Activated CD4-positive, alpha-beta T cell treated with anti-CD3 and anti-CD28 coated beads, Interleukin-2, amount 50 U/mL, for 24 hours (primary cell): ENCODE measurements around the gene C16orf78.

Experiments used
- DNase-seq, 2 donors: peaks; one replicate each; pipeline ENCODE4 v3.0.0-alpha.2; 2020; ENCODE audit warnings: low read depth in 1 of 2, low spot score in 1 of 2

Gene C16orf78, protein sequence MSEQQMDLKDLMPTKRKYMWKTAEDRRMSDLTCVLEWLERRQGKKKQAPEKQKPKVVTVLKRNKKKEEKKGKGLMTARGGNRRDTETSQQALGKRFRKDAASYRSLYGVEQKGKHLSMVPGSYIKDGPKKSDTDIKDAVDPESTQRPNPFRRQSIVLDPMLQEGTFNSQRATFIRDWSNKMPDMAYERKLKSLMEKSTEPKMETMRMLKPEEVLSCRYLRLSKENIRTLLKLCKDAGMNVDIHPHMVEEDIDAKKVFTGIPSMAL

DNA sequence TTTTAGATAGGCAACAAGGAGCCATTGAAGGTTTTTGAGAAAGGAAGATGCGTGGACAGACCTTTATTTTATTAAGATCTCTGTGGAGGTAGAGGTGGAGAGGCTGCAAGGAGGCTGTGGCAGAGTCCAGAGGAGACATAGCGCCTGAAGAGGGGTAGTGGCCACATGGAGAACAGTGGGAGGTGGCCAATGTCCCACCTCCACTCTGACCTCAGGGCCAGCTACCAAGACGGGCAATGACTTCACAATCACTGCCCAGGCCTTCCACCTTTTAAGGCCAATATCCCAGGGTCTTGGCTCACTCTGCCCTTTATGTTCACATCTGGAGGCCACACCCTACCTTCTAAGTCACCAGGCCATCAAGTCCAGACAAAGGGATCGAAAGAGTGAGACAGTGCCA, at the start of gene C16orf78:
Gene C16orf78 (plus strand): TSS at position 301 of the 400 bp plus-strand sequence. CDS start 136 bp downstream, outside the sequence.
- DNase-seq, result no peak

DNA sequence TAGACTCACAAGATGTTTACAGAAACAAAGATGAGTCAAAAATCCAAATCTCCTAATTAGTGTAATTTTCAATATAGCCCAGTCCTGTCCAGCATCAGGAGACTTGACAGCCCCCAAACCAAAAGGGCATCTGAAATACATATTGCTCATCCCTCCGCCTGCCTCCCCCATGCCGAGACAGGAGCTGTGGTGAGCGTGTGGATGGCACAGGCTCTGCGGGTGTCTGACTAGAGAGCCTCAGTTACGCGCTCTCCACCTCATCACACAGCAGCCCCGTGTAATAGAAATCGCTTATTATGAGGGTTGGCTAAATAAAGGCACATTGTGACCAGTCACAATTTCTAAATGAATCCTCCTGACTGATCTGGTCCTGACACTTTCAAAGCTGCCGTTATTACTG, 48.9 kb upstream of the C16orf78 start:
- no peak for DNase-seq

- DNase-seq, result no peak
These were observed 46.1 kb upstream of the C16orf78 start for GRCh38 chr16:49327466-49327865.

GRCh38 chr16:49328325-49328724, 45.3 kb upstream of the C16orf78 start:
- DNase-seq, result no peak

- DNase-seq, result no peak
These were observed 42.9 kb upstream of the C16orf78 start for GRCh38 chr16:49330562-49331201.

- no peak for DNase-seq
These were observed 40.9 kb upstream of the C16orf78 start for GRCh38 chr16:49332589-49333258.

DNA sequence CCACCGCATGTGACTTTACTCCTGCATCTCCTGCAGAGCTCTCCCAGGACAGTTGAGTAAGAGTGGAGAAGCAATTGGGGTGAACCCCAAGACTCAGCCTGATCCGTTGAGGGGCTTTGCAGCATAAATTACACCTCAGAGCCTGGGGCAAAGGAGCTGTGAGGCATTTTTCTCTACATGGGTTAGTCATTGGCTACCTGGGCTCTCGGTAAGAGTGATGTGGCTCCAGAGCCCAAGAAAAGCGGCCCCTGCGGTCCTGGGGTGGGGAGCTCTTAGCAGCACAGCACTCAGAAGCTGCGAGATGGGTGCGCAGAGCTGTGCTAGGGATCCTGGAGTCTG, 40.4 kb upstream of the C16orf78 start:
- no peak for DNase-seq

GRCh38 chr16:49335828-49336227, 37.8 kb upstream of the C16orf78 start:
- DNase-seq, result no peak

GRCh38 chr16:49336581-49336980, 37.0 kb upstream of the C16orf78 start:
- no peak for DNase-seq

GRCh38 chr16:49337814-49338350, 35.7 kb upstream of the C16orf78 start:
- DNase-seq, result no peak

- DNase-seq, result no peak
These were observed 34.9 kb upstream of the C16orf78 start for GRCh38 chr16:49338611-49339265.

DNA sequence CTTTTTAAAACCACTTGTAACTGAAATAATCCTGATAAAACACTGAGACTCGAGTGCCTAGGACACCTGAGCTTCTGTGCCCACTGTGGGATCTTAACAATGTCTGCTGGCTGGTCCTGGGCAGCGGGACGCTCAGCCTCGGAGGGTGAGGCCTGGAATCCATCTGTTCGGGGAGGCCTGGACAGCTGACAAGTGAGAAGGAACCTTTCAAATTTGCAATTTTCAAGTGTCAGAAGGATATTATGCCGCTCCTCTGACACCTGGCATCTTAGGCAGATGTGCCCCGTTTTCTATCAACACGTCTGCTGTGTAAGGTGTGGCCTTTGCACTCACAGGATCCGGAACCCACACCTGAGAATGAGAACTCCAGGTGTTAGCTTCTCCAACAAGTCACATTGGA, 33.1 kb upstream of the C16orf78 start:
- no peak for DNase-seq

GRCh38 chr16:49341706-49342105, 31.9 kb upstream of the C16orf78 start:
- DNase-seq, result no peak

- no peak for DNase-seq
These were observed 31.0 kb upstream of the C16orf78 start for GRCh38 chr16:49342336-49343265.

GRCh38 chr16:49343291-49343690, 30.3 kb upstream of the C16orf78 start:
- no peak for DNase-seq

- no peak for DNase-seq
These were observed 29.2 kb upstream of the C16orf78 start for GRCh38 chr16:49344401-49344800.

GRCh38 chr16:49345829-49346228, 27.8 kb upstream of the C16orf78 start:
- no peak for DNase-seq

- no peak for DNase-seq
These were observed 27.1 kb upstream of the C16orf78 start for GRCh38 chr16:49346459-49346858.

DNA sequence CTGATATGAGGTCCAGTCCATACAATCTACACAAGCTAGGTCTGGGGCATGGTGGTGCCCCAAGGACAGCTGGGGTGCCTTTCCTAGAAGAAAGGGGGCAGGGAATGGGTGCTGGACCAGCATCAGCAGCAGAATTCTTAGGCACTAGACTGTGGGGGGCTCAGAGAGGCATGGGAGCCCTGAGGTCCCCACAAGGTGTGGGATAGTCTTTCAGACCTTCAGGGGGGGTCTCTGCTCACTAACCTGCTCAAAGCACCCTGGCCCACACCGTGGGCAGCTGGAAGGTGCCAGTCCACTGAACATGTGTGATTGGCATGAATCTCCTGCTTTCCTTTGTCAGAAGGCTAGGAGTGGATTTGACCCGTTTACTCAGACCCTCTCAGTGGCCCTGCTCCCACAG, 26.1 kb upstream of the C16orf78 start:
- no peak for DNase-seq

DNA sequence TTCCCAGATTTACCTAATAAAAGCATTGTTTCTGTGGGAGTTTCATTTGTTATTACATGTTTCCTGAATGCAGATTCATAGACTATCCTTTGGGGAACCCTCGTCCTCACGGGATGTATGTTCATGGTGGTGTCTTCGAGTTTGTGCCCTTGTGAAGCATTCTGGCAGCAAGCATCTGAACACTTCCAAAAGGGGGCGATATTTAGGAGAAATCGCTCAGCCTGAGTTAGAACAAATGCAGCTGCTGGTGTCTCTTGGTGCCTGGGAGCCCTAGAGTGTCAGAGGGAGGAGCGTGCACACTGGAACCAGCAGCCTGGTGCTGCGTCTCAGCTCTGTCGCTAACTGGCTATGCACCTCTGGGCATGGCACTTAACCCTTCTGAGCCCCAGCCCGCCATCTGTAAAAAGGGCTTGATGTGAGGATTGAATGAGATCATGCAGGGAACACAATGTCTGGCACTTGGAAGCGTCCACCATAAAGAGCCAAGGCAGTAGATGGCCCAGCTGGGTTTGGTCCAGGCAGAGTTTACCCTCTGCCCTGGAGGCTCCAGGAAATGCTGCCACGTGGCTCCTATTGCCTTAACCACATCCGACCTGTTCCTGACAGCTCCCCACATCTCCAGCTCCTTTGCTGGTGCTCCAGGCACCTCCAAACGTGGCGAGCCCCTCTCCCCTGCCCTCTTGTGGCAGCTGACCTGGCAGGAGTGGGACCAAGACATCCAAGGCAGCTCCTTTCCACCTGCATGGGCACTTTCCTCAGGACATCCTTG, 25.0 kb upstream of the C16orf78 start:
- DNase-seq, result no peak
